ENCODE measurements around the gene FAM20C.
"Not testable (repeated sequence)": the region's sequence is repeated elsewhere in the genome, so short reads cannot be mapped to it uniquely, and the experiment has no call there.

Gene FAM20C

DNA sequence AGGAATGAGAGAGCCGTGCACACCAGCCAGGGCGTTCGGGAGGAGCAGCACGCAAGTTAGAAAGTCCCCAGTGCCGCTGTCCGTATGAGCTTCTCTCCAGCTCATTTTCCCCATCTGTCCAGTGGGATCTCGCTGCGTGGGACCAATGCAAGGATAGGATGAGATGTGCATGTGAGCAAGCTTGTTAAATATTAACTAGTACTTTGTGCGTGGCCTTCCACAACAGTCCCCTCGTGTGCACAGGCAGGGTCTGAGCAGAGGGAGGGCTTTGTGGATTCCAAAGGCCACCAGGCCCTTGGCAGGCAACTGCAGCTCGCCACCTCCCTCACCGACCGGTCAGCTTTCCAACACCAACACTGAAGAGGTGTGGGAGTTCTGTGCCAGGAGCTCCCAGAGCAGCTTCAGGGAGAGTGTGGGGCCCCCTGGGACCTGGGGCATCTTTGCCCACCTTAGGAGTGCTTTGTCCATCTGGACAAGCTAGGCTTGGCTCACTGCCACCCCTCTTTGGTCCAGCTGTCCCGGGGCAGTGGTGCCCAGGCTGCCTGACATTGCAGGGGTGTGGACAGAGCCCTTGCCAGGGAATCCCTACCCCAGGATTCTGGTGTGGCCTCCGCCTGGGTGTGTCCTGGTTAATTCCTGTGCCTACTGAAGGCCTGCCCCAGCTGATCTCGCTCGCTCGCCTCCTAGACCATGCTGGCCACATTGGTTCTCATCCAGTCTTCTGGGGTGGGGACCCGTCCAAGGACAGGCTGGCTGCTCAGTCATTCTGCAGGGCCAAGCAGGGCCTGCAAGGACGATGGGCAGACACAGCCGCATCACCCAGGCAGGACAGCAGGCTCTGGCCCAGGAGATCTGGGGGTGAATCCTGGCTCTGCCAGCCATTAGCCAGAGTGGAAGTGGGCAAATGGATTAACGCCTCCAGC, 5.3 kb downstream of the FAM20C start:
- TF ChIP-seq, protein P1, sequence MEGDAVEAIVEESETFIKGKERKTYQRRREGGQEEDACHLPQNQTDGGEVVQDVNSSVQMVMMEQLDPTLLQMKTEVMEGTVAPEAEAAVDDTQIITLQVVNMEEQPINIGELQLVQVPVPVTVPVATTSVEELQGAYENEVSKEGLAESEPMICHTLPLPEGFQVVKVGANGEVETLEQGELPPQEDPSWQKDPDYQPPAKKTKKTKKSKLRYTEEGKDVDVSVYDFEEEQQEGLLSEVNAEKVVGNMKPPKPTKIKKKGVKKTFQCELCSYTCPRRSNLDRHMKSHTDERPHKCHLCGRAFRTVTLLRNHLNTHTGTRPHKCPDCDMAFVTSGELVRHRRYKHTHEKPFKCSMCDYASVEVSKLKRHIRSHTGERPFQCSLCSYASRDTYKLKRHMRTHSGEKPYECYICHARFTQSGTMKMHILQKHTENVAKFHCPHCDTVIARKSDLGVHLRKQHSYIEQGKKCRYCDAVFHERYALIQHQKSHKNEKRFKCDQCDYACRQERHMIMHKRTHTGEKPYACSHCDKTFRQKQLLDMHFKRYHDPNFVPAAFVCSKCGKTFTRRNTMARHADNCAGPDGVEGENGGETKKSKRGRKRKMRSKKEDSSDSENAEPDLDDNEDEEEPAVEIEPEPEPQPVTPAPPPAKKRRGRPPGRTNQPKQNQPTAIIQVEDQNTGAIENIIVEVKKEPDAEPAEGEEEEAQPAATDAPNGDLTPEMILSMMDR (IDR thresholded peaks at IDR 0.05; ENCODE audit: low read length, missing control alignments): no peak
- DNase-seq (ENCODE audit: low read depth): no peak
- H3K4me3 ChIP-seq (replicated peaks; ENCODE audit: low read depth, low read length): no peak overlapping the region

DNA sequence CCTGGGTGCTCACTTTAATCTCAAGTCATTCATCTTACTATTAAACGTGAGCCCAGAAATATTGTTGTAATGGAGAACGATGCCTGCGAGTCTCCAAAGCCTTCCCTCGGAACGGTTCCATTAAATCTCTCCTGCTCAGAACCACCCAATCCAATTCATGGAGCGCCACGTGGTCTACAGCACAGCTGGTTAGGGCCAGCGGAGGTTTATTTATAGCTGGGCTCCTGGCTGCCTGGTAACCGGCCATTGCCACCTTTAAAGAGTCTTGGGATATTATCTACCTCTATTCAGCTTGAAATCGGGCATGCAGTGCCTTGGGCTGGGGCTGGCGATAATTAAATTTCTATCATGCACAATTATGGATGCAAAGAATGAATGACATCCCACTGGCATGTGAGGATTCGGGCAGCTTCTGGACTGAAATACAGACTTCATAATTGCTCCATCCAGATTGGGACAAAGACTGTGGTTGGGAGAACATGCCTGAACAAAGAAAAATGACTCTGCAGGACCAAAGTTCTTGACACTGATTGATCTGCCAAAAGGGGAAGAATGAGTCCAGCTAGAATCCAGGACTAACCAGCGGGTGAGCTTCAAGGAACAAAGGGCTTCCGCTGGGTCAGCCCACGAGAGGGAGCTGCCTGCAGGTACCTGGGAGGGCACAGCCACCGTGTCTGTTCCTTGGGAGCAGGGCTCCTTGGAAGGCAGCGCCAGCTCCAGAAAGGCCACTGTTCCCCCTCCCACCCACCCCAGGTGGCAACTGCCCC, 7.3 kb downstream of the FAM20C start:
- DNase-seq (ENCODE audit: low read depth): no peak
- H3K4me3 ChIP-seq (replicated peaks; ENCODE audit: low read depth, low read length): no peak overlapping the region
- TF ChIP-seq, protein P1 (IDR thresholded peaks at IDR 0.05; ENCODE audit: low read length, missing control alignments): no peak

DNA sequence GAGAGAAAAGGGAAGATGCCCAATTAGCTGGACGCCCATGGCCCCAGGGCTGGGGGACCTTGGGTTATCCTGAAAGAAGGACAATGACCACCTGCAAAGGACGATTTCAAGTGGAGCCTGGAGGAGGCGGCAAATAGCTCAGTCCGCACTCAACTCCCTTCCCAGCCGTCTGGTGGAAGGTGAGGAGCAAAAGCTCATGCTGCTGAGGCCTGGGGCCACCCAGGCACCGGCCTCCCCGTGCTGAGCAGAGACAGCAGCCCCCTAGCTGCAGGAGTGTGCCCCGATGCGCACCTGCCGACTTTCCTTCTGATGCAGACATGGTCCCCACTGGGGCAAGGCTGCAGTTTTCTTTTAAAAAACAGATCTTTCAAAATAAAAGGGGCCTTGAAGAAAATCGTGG, 7.9 kb downstream of the FAM20C start:
- TF ChIP-seq, protein P1 (IDR thresholded peaks at IDR 0.05; ENCODE audit: low read length, missing control alignments): no peak
- DNase-seq (ENCODE audit: low read depth): no peak
- no peak overlapping the region for H3K4me3 ChIP-seq (replicated peaks; ENCODE audit: low read depth, low read length)

DNA sequence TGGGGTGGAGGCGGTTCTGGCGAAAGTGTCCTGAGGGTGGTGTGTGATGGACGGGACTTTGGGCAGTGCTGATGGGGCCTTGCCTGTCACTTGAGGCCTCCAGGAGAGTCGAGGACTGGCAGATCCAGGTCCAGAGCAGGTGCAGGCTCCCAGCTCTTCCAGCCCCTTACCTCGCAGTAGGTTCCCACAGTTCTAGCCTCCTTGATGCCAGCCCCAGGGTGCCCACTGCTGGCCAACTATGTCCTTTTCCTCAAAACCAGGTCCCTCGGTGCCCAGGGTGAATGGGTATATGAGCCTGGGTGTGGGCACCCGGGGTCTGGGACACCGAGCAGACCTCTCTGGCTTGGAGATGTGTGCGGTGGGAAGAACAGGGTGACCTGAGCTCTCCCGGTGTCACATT, 8.3 kb downstream of the FAM20C start:
- no peak overlapping the region for H3K4me3 ChIP-seq (replicated peaks; ENCODE audit: low read depth, low read length)
- TF ChIP-seq, protein P1 (IDR thresholded peaks at IDR 0.05; ENCODE audit: low read length, missing control alignments): peak; percentile 6
- DNase-seq (ENCODE audit: low read depth): no peak

DNA sequence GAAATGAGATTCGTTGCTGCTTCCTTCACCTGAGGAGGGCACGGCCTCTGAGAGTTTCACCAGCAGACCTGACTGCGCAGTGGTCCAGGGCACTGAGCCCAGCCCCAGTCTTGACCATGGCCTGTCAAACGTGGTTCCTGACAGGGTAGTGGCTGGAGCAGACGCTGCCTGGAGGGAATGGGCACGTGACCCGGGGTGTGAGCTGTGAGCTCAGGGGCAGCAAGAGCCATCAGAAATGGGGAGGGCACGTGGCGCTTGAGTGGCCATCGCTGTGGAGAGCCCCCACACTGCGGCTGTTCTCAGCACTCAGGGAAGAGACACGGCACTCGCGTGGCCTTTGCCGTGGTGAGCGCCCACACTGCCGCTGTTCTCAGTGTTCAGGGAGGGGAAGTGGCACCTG, 12.0 kb downstream of the FAM20C start:
- TF ChIP-seq, protein P1 (IDR thresholded peaks at IDR 0.05; ENCODE audit: low read length, missing control alignments): no peak
- DNase-seq (ENCODE audit: low read depth): no peak
- H3K4me3 ChIP-seq (replicated peaks; ENCODE audit: low read depth, low read length): no peak overlapping the region

DNA sequence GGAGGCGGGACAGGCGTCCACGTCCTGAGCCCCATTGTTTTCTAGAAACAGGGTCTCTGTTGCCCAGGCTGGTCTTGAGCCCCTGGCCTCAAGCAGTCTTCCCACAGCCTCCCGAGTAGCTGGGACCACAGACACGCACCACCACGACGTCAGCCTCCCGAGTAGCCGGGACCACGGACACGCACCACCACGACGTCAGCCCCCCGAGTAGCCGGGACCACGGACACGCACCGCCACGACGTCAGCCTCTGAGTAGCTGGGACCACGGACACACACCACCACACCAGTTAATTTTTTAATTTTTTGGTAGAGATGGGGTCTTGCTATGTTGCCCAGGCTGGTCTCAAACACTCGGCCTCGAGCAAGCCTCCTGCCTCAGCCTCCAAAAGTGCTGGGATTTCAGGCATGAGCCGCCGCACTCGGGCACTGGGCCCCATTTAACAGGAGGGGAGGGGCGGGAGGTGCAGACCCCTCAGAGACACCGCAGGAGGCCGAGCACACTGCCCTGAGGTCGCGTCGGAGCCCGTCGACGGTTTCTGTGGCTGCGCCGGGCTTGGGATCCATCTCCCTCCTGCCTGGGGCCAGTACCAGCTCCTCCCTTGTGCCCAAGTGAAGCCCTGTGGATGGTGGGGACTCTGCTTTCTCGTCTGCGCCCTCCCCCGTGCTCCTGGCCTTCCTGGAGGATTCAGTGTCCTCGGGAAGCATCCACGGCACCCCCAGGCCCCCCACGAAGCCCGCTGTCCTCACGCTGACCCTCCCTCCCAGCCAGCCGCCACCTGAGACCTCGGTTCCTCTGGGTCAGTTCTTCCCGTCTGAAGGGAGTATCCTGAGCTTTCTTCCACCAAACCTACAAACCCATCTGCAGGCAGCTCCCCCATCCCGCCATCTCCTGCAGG, 13.0 kb downstream of the FAM20C start:
- DNase-seq (ENCODE audit: low read depth): no peak
- no peak overlapping the region for H3K4me3 ChIP-seq (replicated peaks; ENCODE audit: low read depth, low read length)
- TF ChIP-seq, protein P1 (IDR thresholded peaks at IDR 0.05; ENCODE audit: low read length, missing control alignments): no peak

DNA sequence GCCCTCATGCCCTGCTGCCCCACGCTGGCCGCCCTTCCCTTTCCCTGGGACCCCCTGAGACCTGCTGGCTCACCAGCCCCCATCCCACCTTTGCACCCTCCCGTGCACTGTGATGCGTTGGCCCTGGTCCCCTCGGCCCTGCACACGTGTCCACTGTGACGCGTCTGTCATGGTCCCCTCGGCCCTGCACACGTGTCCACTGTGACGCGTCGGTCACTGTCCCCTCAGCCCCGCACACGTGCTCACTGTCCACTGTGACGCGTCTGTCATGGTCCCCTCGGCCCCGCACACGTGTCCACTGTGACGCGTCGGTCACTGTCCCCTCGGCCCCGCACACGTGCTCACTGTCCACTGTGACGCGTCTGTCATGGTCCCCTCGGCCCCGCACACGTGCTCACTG, 14.0 kb downstream of the FAM20C start:
- DNase-seq (ENCODE audit: low read depth); H3K4me3 ChIP-seq (replicated peaks; ENCODE audit: low read depth, low read length): not testable (repeated sequence)

Data from fibroblast of pulmonary artery (primary cell).